ENCODE measurements around the gene STUB1. TPM values are rescaled to one million over a fixed set of nuclear protein-coding genes. Genes with fewer than 3 reads are reported as not detected.

STUB1 gene
- total and polyA plus RNA-seq, 12 donors: 121 to 339 (median 190) TPM

DNA sequence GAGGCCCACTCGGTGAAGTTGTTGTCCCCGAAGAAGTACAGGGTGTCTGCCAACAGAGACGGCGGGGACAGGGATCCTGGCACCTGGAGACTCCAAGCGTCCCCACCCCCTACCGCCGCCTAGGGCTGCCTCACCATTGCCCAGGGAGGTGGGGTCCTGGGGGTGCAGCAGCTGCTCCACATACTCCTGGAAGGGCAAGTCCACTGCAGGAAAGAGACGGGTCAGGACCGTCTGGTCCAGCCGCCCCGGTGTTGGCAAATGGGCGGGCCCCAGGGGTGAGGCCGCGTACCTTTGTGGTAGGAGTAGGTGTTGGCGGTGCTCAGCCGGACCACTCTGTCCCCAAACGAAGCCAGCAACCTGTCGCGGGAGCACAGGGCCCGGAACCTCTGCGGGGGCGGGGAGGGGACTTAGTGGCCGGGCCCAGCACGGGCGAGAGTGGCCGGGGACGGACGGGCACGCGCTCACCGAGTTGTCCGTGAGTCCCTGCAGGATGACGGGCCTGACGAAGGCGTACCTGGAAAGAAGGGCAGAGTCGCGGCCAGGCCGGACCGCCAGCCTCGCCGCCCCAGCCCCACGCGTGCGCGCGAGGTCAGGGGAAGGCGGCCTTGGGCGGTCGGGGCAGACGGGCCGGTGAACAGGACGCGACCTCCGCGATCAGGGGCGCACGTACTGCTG lies 3.3 kb downstream of the STUB1 start:
- Histone ChIP-seq H3K9me3 (replicated peaks in 1 of 3) (no peaks in the 10 kb centered on the region), H3K36me3 (replicated peaks in 1 of 2) (peaks cover 0 to 36% of the 10 kb centered on the region in 2 donors), H3K4me1 (replicated peaks in 1 of 2) (peaks cover 27 to 41% of the 10 kb centered on the region in 2 donors), H3K27ac (peak overlapping the region in 4 of 5 donors; percentile 38 to 90 (median 80)), H3K27me3 (no peaks in the 10 kb centered on the region), H3K4me3 (peak overlapping the region in 2 of 4 donors; percentile 4 to 79)
- intact Hi-C loops (cut with DNase I): no loop called here
- 12 to 23% (median 17%) methylated on average over 22 to 57 of the region's 57 CpGs for WGBS, 4 donors
- TF ChIP-seq, protein P1, sequence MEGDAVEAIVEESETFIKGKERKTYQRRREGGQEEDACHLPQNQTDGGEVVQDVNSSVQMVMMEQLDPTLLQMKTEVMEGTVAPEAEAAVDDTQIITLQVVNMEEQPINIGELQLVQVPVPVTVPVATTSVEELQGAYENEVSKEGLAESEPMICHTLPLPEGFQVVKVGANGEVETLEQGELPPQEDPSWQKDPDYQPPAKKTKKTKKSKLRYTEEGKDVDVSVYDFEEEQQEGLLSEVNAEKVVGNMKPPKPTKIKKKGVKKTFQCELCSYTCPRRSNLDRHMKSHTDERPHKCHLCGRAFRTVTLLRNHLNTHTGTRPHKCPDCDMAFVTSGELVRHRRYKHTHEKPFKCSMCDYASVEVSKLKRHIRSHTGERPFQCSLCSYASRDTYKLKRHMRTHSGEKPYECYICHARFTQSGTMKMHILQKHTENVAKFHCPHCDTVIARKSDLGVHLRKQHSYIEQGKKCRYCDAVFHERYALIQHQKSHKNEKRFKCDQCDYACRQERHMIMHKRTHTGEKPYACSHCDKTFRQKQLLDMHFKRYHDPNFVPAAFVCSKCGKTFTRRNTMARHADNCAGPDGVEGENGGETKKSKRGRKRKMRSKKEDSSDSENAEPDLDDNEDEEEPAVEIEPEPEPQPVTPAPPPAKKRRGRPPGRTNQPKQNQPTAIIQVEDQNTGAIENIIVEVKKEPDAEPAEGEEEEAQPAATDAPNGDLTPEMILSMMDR (IDR thresholded peaks at IDR 0.05): no peak
- no peak for TF ChIP-seq POLR2A (IDR thresholded peaks at IDR 0.05)
- DNase-seq: peak in 3 of 7 donors; percentile 38 to 57 (median 39)

- Histone ChIP-seq H3K4me3 (peak within 1 kb of the TSS in 2 of 4 donors; percentile 4 to 79), H3K27me3 (no peaks in the 10 kb centered on the region), H3K36me3 (replicated peaks in 1 of 2) (peaks cover 0 to 36% of the 10 kb centered on the region in 2 donors), H3K4me1 (replicated peaks in 1 of 2) (peaks cover 27 to 47% of the 10 kb centered on the region in 2 donors), H3K9me3 (replicated peaks in 1 of 3) (no peaks in the 10 kb centered on the region), H3K27ac (peak within 1 kb of the TSS in 4 of 5 donors; percentile 38 to 90 (median 80))
- WGBS, 4 donors: 0 to 3% (median 1%) methylated on average over 1 to 91 of the region's 91 CpGs
- TF ChIP-seq POLR2A (IDR thresholded peaks at IDR 0.05): peak; percentile 32 to 69
- TF ChIP-seq, protein P1 (IDR thresholded peaks at IDR 0.05): no peak
- intact Hi-C loops (cut with DNase I): no loop called here
- DNase-seq: peak; percentile 97 to 98 (median 97)
These were observed 4.0 kb downstream of the STUB1 start, which contains the start of gene JMJD8 for GRCh38 chr16:684071-684794. JMJD8 (minus strand) TSS chr16:684334; CDS start chr16:684319, 15 bp downstream.

DNA sequence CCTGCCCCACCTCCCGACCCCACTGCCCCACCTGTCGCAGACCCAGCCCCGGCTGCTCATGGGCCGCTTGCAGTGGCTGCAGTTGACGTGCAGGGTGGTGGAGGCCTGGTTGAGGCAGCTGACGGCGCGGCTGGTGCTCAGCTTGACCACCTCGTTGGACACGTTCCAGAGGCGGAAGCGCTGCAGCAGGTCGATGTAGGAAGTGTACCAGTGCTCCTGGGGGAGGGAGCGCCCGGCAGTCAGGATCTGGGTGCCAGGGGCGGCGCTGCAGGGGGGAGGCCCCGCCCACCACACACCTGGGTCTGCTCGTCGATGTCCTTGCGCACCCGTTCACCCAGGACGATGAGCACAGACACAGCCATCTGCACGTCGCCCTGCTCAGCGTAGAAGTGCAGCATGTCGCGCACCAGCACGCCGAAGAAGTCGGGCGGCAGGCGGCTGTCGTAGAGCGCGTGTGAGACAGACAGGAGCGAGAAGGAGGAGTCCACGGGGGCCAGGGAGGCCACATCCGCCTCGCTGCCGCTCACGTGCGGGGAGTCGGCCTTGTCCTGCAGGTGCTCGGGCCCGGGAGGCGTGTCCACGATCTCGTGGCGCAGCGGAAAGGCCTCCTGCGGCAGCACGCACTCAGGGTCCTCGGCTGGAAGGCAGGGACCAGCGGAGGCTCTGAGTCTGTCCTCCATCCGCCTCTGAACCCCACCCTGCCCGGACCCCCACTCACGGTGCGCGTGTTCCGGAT lies 4.9 kb downstream of the STUB1 start:
- peaks cover 0 to 36% of the 10 kb centered on the region in 2 donors for H3K36me3 ChIP-seq (replicated peaks in 1 of 2)
- WGBS, 4 donors: 87 to 94% (median 91%) methylated on average over 9 to 61 of the region's 61 CpGs
- peak overlapping the region in 2 of 5 donors; percentile 79 to 81 for H3K27ac ChIP-seq
- no peaks in the 10 kb centered on the region for H3K27me3 ChIP-seq
- no peaks in the 10 kb centered on the region for H3K9me3 ChIP-seq (replicated peaks in 1 of 3)
- peak overlapping the region in 1 of 4 donors; percentile 79 for H3K4me3 ChIP-seq
- intact Hi-C loops (cut with DNase I): no loop called here
- DNase-seq: peak in 3 of 7 donors; percentile 43 to 80 (median 55)
- H3K4me1 ChIP-seq (replicated peaks in 1 of 2): peaks cover 27 to 54% of the 10 kb centered on the region in 2 donors
- TF ChIP-seq, protein P1 (IDR thresholded peaks at IDR 0.05): no peak
- no peak for TF ChIP-seq POLR2A (IDR thresholded peaks at IDR 0.05)

- Histone ChIP-seq H3K4me3 (no peak overlapping the region), H3K4me1 (replicated peaks in 1 of 2) (peaks cover 24 to 53% of the 10 kb centered on the region in 2 donors), H3K27me3 (no peaks in the 10 kb centered on the region), H3K27ac (no peak overlapping the region), H3K9me3 (replicated peaks in 1 of 3) (no peaks in the 10 kb centered on the region), H3K36me3 (replicated peaks in 1 of 2) (peaks cover 0 to 36% of the 10 kb centered on the region in 2 donors)
- intact Hi-C loops (cut with DNase I): no loop called here
- WGBS, 4 donors: 61 to 83% (median 64%) methylated on average over 5 to 10 of the region's 10 CpGs
- peak in 6 of 7 donors; percentile 62 to 81 (median 77) for DNase-seq
- TF ChIP-seq POLR2A (IDR thresholded peaks at IDR 0.05): no peak
- TF ChIP-seq, protein P1 (IDR thresholded peaks at IDR 0.05): peak; percentile 15 to 45 (median 34)
These were observed 5.8 kb downstream of the STUB1 start for GRCh38 chr16:685967-686366.

Data from adrenal gland (tissue), 12 donors.